ENCODE measurements around the gene RALGAPB.

The RALGAPB gene

GRCh38 chr20:38551056-38551626 is 78.5 kb downstream of the RALGAPB start:
- no peak for DNase-seq

- DNase-seq = no peak
These were observed 82.3 kb downstream of the RALGAPB start for GRCh38 chr20:38554986-38555385.

- DNase-seq = no peak
These were observed 82.8 kb downstream of the RALGAPB start for GRCh38 chr20:38555395-38555794.

GRCh38 chr20:38557174-38557573 is 84.5 kb downstream of the RALGAPB start:
- no peak for DNase-seq

- no peak for DNase-seq
These were observed 86.1 kb downstream of the RALGAPB start for GRCh38 chr20:38558596-38559360.

GRCh38 chr20:38559764-38560163 is 87.1 kb downstream of the RALGAPB start:
- DNase-seq = no peak

GRCh38 chr20:38563802-38564431 is 91.3 kb downstream of the RALGAPB start:
- DNase-seq = no peak

- DNase-seq = no peak
These were observed 92.0 kb downstream of the RALGAPB start for GRCh38 chr20:38564680-38565079.

GRCh38 chr20:38566036-38566598 is 93.5 kb downstream of the RALGAPB start:
- DNase-seq = no peak

GRCh38 chr20:38569747-38570525 is 97.3 kb downstream of the RALGAPB start:
- DNase-seq = no peak

- no peak for DNase-seq
These were observed 100.8 kb downstream of the RALGAPB start for GRCh38 chr20:38573413-38573812.

- no peak for DNase-seq
These were observed 106.7 kb downstream of the RALGAPB start for GRCh38 chr20:38579219-38579910.

- DNase-seq = no peak
These were observed 107.3 kb downstream of the RALGAPB start for GRCh38 chr20:38579921-38580320.

- DNase-seq = no peak
These were observed 108.4 kb downstream of the RALGAPB start, which contains the start of gene ADIG for GRCh38 chr20:38581013-38581412. Gene ADIG, plus strand, starts transcription at chr20:38581197. Its CDS starts 54 bp downstream, at chr20:38581251.

GRCh38 chr20:38581830-38582358 is 109.3 kb downstream of the RALGAPB start:
- DNase-seq = no peak

GRCh38 chr20:38583306-38583705 is 110.7 kb downstream of the RALGAPB start:
- no peak for DNase-seq

- no peak for DNase-seq
These were observed 111.6 kb downstream of the RALGAPB start for GRCh38 chr20:38584099-38584763.

- DNase-seq = no peak
These were observed 112.9 kb downstream of the RALGAPB start for GRCh38 chr20:38585404-38586180.

GRCh38 chr20:38586181-38586525 is 113.5 kb downstream of the RALGAPB start:
- DNase-seq = no peak

GRCh38 chr20:38588303-38588702 is 115.7 kb downstream of the RALGAPB start:
- DNase-seq = no peak

GRCh38 chr20:38589351-38589750 is 116.7 kb downstream of the RALGAPB start:
- DNase-seq = no peak
